Sigmoid colon (tissue), 4 donors: Measurements from ENCODE around the gene TENM4.

Source experiments
- EP300 ChIP-seq, 4 donors: sonication (generic); formaldehyde crosslinking; IDR thresholded peaks; one replicate each; pipeline ENCODE4 v1.6.1; 2017; ENCODE audit warnings: antibody characterized with exemption in 4 of 4
- POLR2A ChIP-seq, 2 donors: fragments of 450-650 bp; IDR thresholded peaks; one replicate each; pipeline ENCODE4 v1.6.1; 2016; ENCODE audit warnings: antibody characterized with exemption in 2 of 2, mild to moderate bottlenecking in 2 of 2, moderate library complexity in 2 of 2
- POLR2AphosphoS5 ChIP-seq, 4 donors: sonication (generic); formaldehyde crosslinking; IDR thresholded peaks; one replicate each; pipeline ENCODE4 v1.6.1; 2017; ENCODE audit warnings: antibody characterized with exemption in 4 of 4
- TF ChIP-seq, protein P1 (sequence below), 4 experiments: fragments of 450-650 bp in 3 of 4; fragments of 200-600 bp in 1 of 4; IDR thresholded peaks; one replicate each; pipeline ENCODE4 v1.5.1; 2016 to 2019; ENCODE audit warnings: antibody characterized with exemption in 4 of 4, mild to moderate bottlenecking in 3 of 4, moderate library complexity in 2 of 4

DNA sequence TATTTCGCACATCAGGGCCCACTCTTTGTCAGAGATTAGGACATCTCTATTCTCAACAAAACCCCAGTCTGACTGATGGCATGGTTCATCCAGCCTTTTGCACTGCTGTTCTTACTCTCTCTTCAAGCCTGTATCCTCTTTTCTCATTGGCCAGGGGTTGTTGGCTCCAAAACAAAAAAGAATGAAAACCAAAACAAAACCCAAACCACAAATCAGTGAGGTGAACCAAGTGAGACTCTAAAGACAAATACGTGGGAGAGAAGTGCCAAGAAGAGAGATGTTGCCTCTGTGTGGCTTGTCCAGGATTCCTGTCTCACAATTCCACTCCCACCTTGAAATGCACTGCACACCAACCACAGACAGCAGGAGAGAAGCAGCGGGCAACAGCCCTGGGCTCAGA, 587.3 kb downstream of the TENM4 start:
- TF ChIP-seq, protein P1, sequence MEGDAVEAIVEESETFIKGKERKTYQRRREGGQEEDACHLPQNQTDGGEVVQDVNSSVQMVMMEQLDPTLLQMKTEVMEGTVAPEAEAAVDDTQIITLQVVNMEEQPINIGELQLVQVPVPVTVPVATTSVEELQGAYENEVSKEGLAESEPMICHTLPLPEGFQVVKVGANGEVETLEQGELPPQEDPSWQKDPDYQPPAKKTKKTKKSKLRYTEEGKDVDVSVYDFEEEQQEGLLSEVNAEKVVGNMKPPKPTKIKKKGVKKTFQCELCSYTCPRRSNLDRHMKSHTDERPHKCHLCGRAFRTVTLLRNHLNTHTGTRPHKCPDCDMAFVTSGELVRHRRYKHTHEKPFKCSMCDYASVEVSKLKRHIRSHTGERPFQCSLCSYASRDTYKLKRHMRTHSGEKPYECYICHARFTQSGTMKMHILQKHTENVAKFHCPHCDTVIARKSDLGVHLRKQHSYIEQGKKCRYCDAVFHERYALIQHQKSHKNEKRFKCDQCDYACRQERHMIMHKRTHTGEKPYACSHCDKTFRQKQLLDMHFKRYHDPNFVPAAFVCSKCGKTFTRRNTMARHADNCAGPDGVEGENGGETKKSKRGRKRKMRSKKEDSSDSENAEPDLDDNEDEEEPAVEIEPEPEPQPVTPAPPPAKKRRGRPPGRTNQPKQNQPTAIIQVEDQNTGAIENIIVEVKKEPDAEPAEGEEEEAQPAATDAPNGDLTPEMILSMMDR (IDR thresholded peaks at IDR 0.05) = no peak
- TF ChIP-seq POLR2AphosphoS5 (IDR thresholded peaks at IDR 0.05) (no peak), EP300 (IDR thresholded peaks at IDR 0.05) (no peak), POLR2A (IDR thresholded peaks at IDR 0.05) (no peak)
